Neural cell (in vitro differentiated cells): ENCODE data around the gene SLC35A3.

ENCODE experiments used
- CTCF ChIP-seq: fragments of 450-650 bp; IDR thresholded peaks from 2 replicates; pipeline ENCODE4 v1.5.1; 2014; ENCODE audit warnings: antibody characterized with exemption, mild to moderate bottlenecking, moderate library complexity; ENCODE audit not compliant: poor library complexity, severe bottlenecking
- EP300 ChIP-seq: fragments of 450-650 bp; conservative IDR thresholded peaks from 2 replicates; pipeline ENCODE4 v1.6.1; 2014; ENCODE audit warnings: antibody characterized with exemption, mild to moderate bottlenecking, moderate library complexity; ENCODE audit not compliant: poor library complexity, severe bottlenecking
- EZH2 ChIP-seq: fragments of 200-600, 300-800 bp; shearing (Covaris generic), sonication (generic); IDR thresholded peaks from 2 replicates; pipeline ENCODE4 v1.6.1; 2014; ENCODE audit warnings: antibody characterized with exemption, low read length, borderline replicate concordance, mild to moderate bottlenecking; ENCODE audit not compliant: insufficient read depth, poor library complexity, severe bottlenecking
- MXI1 ChIP-seq: fragments of 450-650 bp; conservative IDR thresholded peaks from 2 replicates; pipeline ENCODE4 v1.6.1; 2014; ENCODE audit warnings: antibody characterized with exemption, mild to moderate bottlenecking; ENCODE audit not compliant: poor library complexity, severe bottlenecking
- TAF1 ChIP-seq: IDR thresholded peaks from 2 replicates; pipeline ENCODE4 v1.6.1; 2012; ENCODE audit warnings: low read depth

- no peak for TF ChIP-seq EP300
- no peak for TF ChIP-seq CTCF
- TF ChIP-seq MXI1 = no peak
- no peak for TF ChIP-seq EZH2
- no peak for TF ChIP-seq TAF1
Observed at GRCh38 chr1:99934801-99935200, 35.0 kb upstream of the SLC35A3 start.
